Mesenchymal stem cell (in vitro differentiated cells and primary cell): ENCODE data around the gene NFATC3.

ENCODE experiments used
- DNase-seq: peaks from one replicate; pipeline ENCODE4 v3.0.0-alpha.2; 2013
- H2AFZ ChIP-seq: one replicate; pipeline ENCODE4 v1.6.1; 2013; ENCODE audit warnings: low read depth, mild to moderate bottlenecking, control low read depth, inconsistent platforms, low read length, moderate library complexity
- H2AK5ac ChIP-seq: 2 replicates; pipeline ENCODE4 v1.6.1; 2013; ENCODE audit warnings: low read length, moderate library complexity, mild to moderate bottlenecking, inconsistent platforms; ENCODE audit not compliant: severe bottlenecking
- H2BK120ac ChIP-seq: one replicate; pipeline ENCODE4 v1.6.1; 2013; ENCODE audit warnings: low read depth, mild to moderate bottlenecking, inconsistent platforms, low read length, moderate library complexity
- H2BK12ac ChIP-seq, 2 experiments: one replicate each; pipeline ENCODE4 v1.6.1; 2013; ENCODE audit warnings: inconsistent platforms in 2 of 2, low read length in 2 of 2, mild to moderate bottlenecking in 2 of 2, moderate library complexity in 2 of 2, control low read depth in 1 of 2
- H2BK15ac ChIP-seq: one replicate; pipeline ENCODE4 v1.6.1; 2013; ENCODE audit warnings: mild to moderate bottlenecking, low read depth, inconsistent platforms; ENCODE audit not compliant: poor library complexity, severe bottlenecking
- H2BK5ac ChIP-seq: 2 replicates; pipeline ENCODE4 v1.6.1; 2013; ENCODE audit warnings: low read depth, mild to moderate bottlenecking, low read length, control low read depth, inconsistent platforms; ENCODE audit not compliant: poor library complexity, severe bottlenecking
- H3K14ac ChIP-seq, 2 experiments: one replicate each; pipeline ENCODE4 v1.6.1; 2013; ENCODE audit warnings: inconsistent platforms in 2 of 2, low read length in 2 of 2, control low read depth in 1 of 2, mild to moderate bottlenecking in 1 of 2, moderate library complexity in 1 of 2
- H3K18ac ChIP-seq, 2 experiments: one replicate each; pipeline ENCODE4 v1.6.1; 2013; ENCODE audit warnings: inconsistent platforms in 2 of 2, low read length in 2 of 2, control low read depth in 1 of 2, low read depth in 1 of 2, mild to moderate bottlenecking in 1 of 2
- H3K23ac ChIP-seq, 2 experiments: one replicate each; pipeline ENCODE4 v1.6.1; 2013; ENCODE audit warnings: inconsistent platforms in 2 of 2, low read length in 2 of 2, mild to moderate bottlenecking in 2 of 2, moderate library complexity in 2 of 2, control low read depth in 1 of 2
- H3K27ac ChIP-seq: 2 replicates; pipeline ENCODE4 v1.5.1; 2013; ENCODE audit warnings: mild to moderate bottlenecking, moderate library complexity, low read length, control low read depth, inconsistent platforms; ENCODE audit not compliant: poor library complexity, severe bottlenecking
- H3K27me3 ChIP-seq, 2 experiments: 2 replicates each; pipeline versions ENCODE4 v1.6.1 to v1.7.0; 2013; ENCODE audit warnings: low read length in 2 of 2, mild to moderate bottlenecking in 2 of 2, moderate library complexity in 2 of 2, control low read depth in 1 of 2, inconsistent platforms in 1 of 2; ENCODE audit not compliant: control insufficient read depth in 1 of 2, insufficient read depth in 1 of 2
- H3K36me3 ChIP-seq, 2 experiments: 2 replicates each; pipeline versions ENCODE4 v1.6.1 to v1.7.0; 2013; ENCODE audit warnings: low read length in 2 of 2, control low read depth in 1 of 2, inconsistent platforms in 1 of 2, low read depth in 1 of 2, mild to moderate bottlenecking in 1 of 2; ENCODE audit not compliant: insufficient read depth in 2 of 2, control insufficient read depth in 1 of 2
- H3K4ac ChIP-seq, 2 experiments: one replicate each; pipeline ENCODE4 v1.6.1; 2013; ENCODE audit warnings: inconsistent platforms in 2 of 2, low read length in 2 of 2, mild to moderate bottlenecking in 2 of 2, moderate library complexity in 2 of 2, control low read depth in 1 of 2, low read depth in 1 of 2
- H3K4me1 ChIP-seq: 2 replicates; pipeline ENCODE4 v1.6.1; 2013; ENCODE audit warnings: low read depth, low read length, control low read depth; ENCODE audit not compliant: control insufficient read depth, insufficient read depth
- H3K4me2 ChIP-seq: 2 replicates; pipeline ENCODE4 v1.6.1; 2013; ENCODE audit warnings: low read length, mild to moderate bottlenecking, inconsistent platforms; ENCODE audit not compliant: poor library complexity, severe bottlenecking
- H3K4me3 ChIP-seq, 2 experiments: 2 replicates each; pipeline versions ENCODE4 v1.5.1 to v1.7.0; 2013; ENCODE audit warnings: low read length in 2 of 2, mild to moderate bottlenecking in 2 of 2, control low read depth in 1 of 2, low read depth in 1 of 2; ENCODE audit not compliant: insufficient read depth in 1 of 2
- H3K79me1 ChIP-seq: replicated peaks from 2 replicates; pipeline ENCODE4 v1.6.1; 2013; ENCODE audit warnings: mild to moderate bottlenecking, control low read depth, low read length, inconsistent platforms; ENCODE audit not compliant: poor library complexity, severe bottlenecking
- H3K9ac ChIP-seq: 2 replicates; pipeline ENCODE4 v1.7.0; 2013; ENCODE audit warnings: mild to moderate bottlenecking, low read length, moderate library complexity
- H3K9me3 ChIP-seq: 2 replicates; pipeline ENCODE4 v1.7.0; 2013; ENCODE audit warnings: mild to moderate bottlenecking, low read length; ENCODE audit not compliant: control insufficient read depth
- H4K8ac ChIP-seq: one replicate; pipeline ENCODE4 v1.6.1; 2013; ENCODE audit warnings: inconsistent platforms, mild to moderate bottlenecking, low read length, moderate library complexity
- H4K91ac ChIP-seq: one replicate; pipeline ENCODE4 v1.6.1; 2013; ENCODE audit warnings: mild to moderate bottlenecking, low read length, inconsistent platforms
- WGBS: methylation state at CpG from one replicate; pipeline ENCODE4 v1.1.7; 2013; ENCODE audit warnings: mixed read lengths; 5-methylcytosine and 5-hydroxymethylcytosine counted together

The NFATC3 gene

GRCh38 chr16:68041783-68042182, 43.4 kb upstream of the NFATC3 start:
- DNase-seq = no peak
- no peak overlapping the region for H4K8ac ChIP-seq
- no peak overlapping the region for H3K4me3 ChIP-seq
- no peak overlapping the region for H4K91ac ChIP-seq
- no peak overlapping the region for H3K4ac ChIP-seq
- no peak overlapping the region for H2BK15ac ChIP-seq
- H2BK12ac ChIP-seq = no peak overlapping the region
- no peak overlapping the region for H3K4me2 ChIP-seq
- no CpG with 5 or more reads among the region's 2 CpGs for WGBS
- H3K14ac ChIP-seq = no peak overlapping the region
- no peak overlapping the region for H3K9ac ChIP-seq
- H3K27me3 ChIP-seq = no peaks in the 10 kb centered on the region
- no peaks in the 10 kb centered on the region for H3K4me1 ChIP-seq
- H2BK5ac ChIP-seq = no peak overlapping the region
- H3K9me3 ChIP-seq = no peaks in the 10 kb centered on the region
- H3K27ac ChIP-seq = no peak overlapping the region
- H2BK120ac ChIP-seq = no peak overlapping the region
- no peak overlapping the region for H2AFZ ChIP-seq
- no peak overlapping the region for H3K23ac ChIP-seq
- peaks cover 9 to 10% of the 10 kb centered on the region in 2 experiments for H3K36me3 ChIP-seq
- no peak overlapping the region for H2AK5ac ChIP-seq
- no peak overlapping the region for H3K18ac ChIP-seq
- peaks cover 11% of the 10 kb centered on the region for H3K79me1 ChIP-seq

- no peak overlapping the region for H3K14ac ChIP-seq
- no peak overlapping the region for H2BK15ac ChIP-seq
- H3K4me2 ChIP-seq = no peak overlapping the region
- H3K27me3 ChIP-seq = no peaks in the 10 kb centered on the region
- peaks cover 16% of the 10 kb centered on the region for H3K79me1 ChIP-seq
- no peak overlapping the region for H4K91ac ChIP-seq
- H2AK5ac ChIP-seq = no peak overlapping the region
- H2BK5ac ChIP-seq = no peak overlapping the region
- no peak overlapping the region for H3K4me3 ChIP-seq
- no peak overlapping the region for H4K8ac ChIP-seq
- 91% methylated on average over 7 of the region's 7 CpGs for WGBS
- H3K36me3 ChIP-seq = peaks cover 12 to 20% of the 10 kb centered on the region in 2 experiments
- H2BK12ac ChIP-seq = no peak overlapping the region
- H2BK120ac ChIP-seq = no peak overlapping the region
- H3K23ac ChIP-seq = no peak overlapping the region
- DNase-seq = no peak
- H3K9me3 ChIP-seq = no peaks in the 10 kb centered on the region
- H3K4me1 ChIP-seq = no peaks in the 10 kb centered on the region
- no peak overlapping the region for H3K27ac ChIP-seq
- no peak overlapping the region for H2AFZ ChIP-seq
- H3K4ac ChIP-seq = no peak overlapping the region
- no peak overlapping the region for H3K9ac ChIP-seq
- no peak overlapping the region for H3K18ac ChIP-seq
Measured at GRCh38 chr16:68046106-68046505, 39.1 kb upstream of the NFATC3 start.

GRCh38 chr16:68047987-68048386, 37.2 kb upstream of the NFATC3 start:
- H3K23ac ChIP-seq = no peak overlapping the region
- no peak overlapping the region for H3K14ac ChIP-seq
- no peaks in the 10 kb centered on the region for H3K27me3 ChIP-seq
- peaks cover 15 to 23% of the 10 kb centered on the region in 2 experiments for H3K36me3 ChIP-seq
- H2BK120ac ChIP-seq = no peak overlapping the region
- H2AFZ ChIP-seq = no peak overlapping the region
- H3K9ac ChIP-seq = no peak overlapping the region
- no peak overlapping the region for H3K18ac ChIP-seq
- H4K91ac ChIP-seq = no peak overlapping the region
- H3K27ac ChIP-seq = no peak overlapping the region
- H3K4me2 ChIP-seq = no peak overlapping the region
- no peak overlapping the region for H3K4ac ChIP-seq
- H2BK12ac ChIP-seq = no peak overlapping the region
- 98% methylated on average over 2 of the region's 2 CpGs for WGBS
- no peak for DNase-seq
- H3K4me1 ChIP-seq = no peaks in the 10 kb centered on the region
- peaks cover 13% of the 10 kb centered on the region for H3K79me1 ChIP-seq
- H3K9me3 ChIP-seq = no peaks in the 10 kb centered on the region
- no peak overlapping the region for H3K4me3 ChIP-seq
- no peak overlapping the region for H2AK5ac ChIP-seq
- H4K8ac ChIP-seq = no peak overlapping the region
- no peak overlapping the region for H2BK15ac ChIP-seq
- H2BK5ac ChIP-seq = no peak overlapping the region

- Histone ChIP-seq H3K9me3 (no peaks in the 10 kb centered on the region), H2BK120ac (no peak overlapping the region), H2AFZ (no peak overlapping the region), H3K36me3 (peaks cover 21 to 37% of the 10 kb centered on the region in 2 experiments), H3K4me1 (no peaks in the 10 kb centered on the region), H2BK12ac (no peak overlapping the region), H4K8ac (no peak overlapping the region), H3K4ac (no peak overlapping the region), H2BK5ac (no peak overlapping the region), H2AK5ac (no peak overlapping the region), H3K9ac (no peak overlapping the region), H3K27ac (no peak overlapping the region), H3K4me3 (no peak overlapping the region), H3K23ac (no peak overlapping the region), H3K27me3 (no peaks in the 10 kb centered on the region), H3K79me1 (peaks cover 11% of the 10 kb centered on the region), H4K91ac (no peak overlapping the region), H2BK15ac (no peak overlapping the region), H3K4me2 (no peak overlapping the region), H3K14ac (no peak overlapping the region), H3K18ac (no peak overlapping the region)
- no peak for DNase-seq
- 98% methylated on average over 2 of the region's 2 CpGs for WGBS
Measured at GRCh38 chr16:68049449-68049848, 35.7 kb upstream of the NFATC3 start.
